B cell (primary cell): ENCODE results near the gene HABP4.

ENCODE experiments used
- EZH2 ChIP-seq: IDR thresholded peaks from 2 replicates; pipeline ENCODE4 v1.6.1; 2012; ENCODE audit warnings: borderline replicate concordance, low read depth, mild to moderate bottlenecking, moderate library complexity, low read length; ENCODE audit not compliant: insufficient read depth, poor library complexity, severe bottlenecking
- TF ChIP-seq, protein P1 (sequence below): fragments of 200-600 bp; IDR thresholded peaks from one replicate; pipeline ENCODE4 v1.8.0; 2022; ENCODE audit warnings: antibody characterized with exemption, mild to moderate bottlenecking

DNA sequence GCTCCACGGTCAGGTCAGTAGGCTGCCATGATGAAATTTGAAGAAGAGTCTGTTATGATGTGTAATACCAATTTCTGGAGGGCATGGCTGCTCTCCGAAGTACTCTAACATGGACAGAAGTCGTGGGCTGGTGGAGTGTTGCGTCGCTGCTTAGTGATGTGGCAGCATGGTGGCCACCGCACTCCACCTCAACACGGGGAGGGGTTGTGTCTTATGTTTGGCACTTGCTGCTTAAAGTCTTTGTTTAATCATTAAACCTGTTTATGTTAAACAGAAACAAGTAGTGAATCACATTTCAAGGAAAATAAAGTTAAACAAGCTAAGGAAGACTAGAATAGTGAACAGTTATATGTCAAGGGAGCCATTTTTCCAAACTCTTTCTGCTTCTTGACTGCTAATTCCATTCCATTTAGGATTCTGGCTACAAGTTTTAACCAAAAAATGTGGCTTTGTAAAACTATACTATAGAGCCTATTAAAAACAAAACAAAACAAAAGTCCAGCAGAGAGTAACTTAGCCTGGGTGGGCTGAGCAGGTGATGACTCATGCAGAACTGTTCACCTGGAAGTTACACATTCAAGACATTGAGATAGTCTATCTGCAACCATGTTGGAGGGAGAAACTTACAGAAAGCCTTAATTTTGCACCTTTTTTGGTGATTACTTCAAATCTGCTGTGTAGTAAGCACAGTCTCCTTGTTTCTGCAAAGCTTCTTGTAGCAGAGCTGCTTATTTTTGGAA is 9.5 kb downstream of the HABP4 start:
- TF ChIP-seq EZH2: no peak
- TF ChIP-seq, protein P1, sequence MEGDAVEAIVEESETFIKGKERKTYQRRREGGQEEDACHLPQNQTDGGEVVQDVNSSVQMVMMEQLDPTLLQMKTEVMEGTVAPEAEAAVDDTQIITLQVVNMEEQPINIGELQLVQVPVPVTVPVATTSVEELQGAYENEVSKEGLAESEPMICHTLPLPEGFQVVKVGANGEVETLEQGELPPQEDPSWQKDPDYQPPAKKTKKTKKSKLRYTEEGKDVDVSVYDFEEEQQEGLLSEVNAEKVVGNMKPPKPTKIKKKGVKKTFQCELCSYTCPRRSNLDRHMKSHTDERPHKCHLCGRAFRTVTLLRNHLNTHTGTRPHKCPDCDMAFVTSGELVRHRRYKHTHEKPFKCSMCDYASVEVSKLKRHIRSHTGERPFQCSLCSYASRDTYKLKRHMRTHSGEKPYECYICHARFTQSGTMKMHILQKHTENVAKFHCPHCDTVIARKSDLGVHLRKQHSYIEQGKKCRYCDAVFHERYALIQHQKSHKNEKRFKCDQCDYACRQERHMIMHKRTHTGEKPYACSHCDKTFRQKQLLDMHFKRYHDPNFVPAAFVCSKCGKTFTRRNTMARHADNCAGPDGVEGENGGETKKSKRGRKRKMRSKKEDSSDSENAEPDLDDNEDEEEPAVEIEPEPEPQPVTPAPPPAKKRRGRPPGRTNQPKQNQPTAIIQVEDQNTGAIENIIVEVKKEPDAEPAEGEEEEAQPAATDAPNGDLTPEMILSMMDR: no peak
